K562 (cell line): ENCODE data around the gene SNX27. TPM values are rescaled to one million over a fixed set of nuclear protein-coding genes. Genes with fewer than 3 reads are reported as not detected.
"Not testable (repeated sequence)": the region's sequence is repeated elsewhere in the genome, so short reads cannot be mapped to it uniquely, and the experiment has no call there.

Experiments
- ATAC-seq: fragments of 200-7000 bp; cut with Tn5 transposase; 3 replicates; pipeline ENCODE4 v1.9.1; 2020; ENCODE audit warnings: moderate library complexity
- BruUV-seq: library from RNA; stranded (reverse); fragments of 400-500 nt; replicated peaks from 2 replicates; lab custom pipeline; 2021; lab: Mats Ljungman, UMichigan
- CTCF ChIA-PET: fragments of 300-600 bp; formaldehyde crosslinking; extraction: SDS; loops from one replicate; lab custom pipeline; 2021; ENCODE audit warnings: low intra/inter-chr PET ratio; lab: Yijun Ruan, JAX
- POLR2A ChIA-PET: fragments of 300-600, 350-650 bp; sonication (Branson Sonifier 250); formaldehyde crosslinking; extraction: SDS; loops from one replicate; lab custom pipeline; 2021; ENCODE audit warnings: antibody characterized with exemption, inconsistent platforms; lab: Yijun Ruan, JAX
- DNase-seq, 4 experiments: peaks; one replicate each; pipeline versions ENCODE4 v3.0.0 to v3.0.0-alpha.2; 2011 to 2018; ENCODE audit warnings: low spot score in 3 of 4, mixed read lengths in 3 of 4; ENCODE audit errors: extremely low read depth in 1 of 4
- FAIRE-seq: peaks from 2 replicates; lab custom pipeline; 2011; peaks lifted over from hg19 to GRCh38; lab: Jason Lieb, UNC
- H2AFZ ChIP-seq: 2 replicates; pipeline ENCODE4 v1.6.0; 2011; ENCODE audit warnings: low read depth, low read length, control low read depth, inconsistent platforms
- H3K27ac ChIP-seq: fragments of 200-600 bp; 3 replicates; pipeline ENCODE4 v1.8.0; 2011; ENCODE audit warnings: low read depth, mild to moderate bottlenecking, control low read depth, inconsistent platforms, low read length, moderate library complexity, mixed read lengths; ENCODE audit errors: extremely low read depth
- H3K27me3 ChIP-seq, 2 experiments: fragments of 300-600 bp in 1 of 2; 2 replicates in 1 of 2; 3 replicates in 1 of 2; pipeline versions ENCODE4 v1.6.0 to v1.8.0; 2011; ENCODE audit warnings: inconsistent platforms in 2 of 2, low read length in 2 of 2, mild to moderate bottlenecking in 1 of 2, mixed read lengths in 1 of 2, moderate library complexity in 1 of 2; ENCODE audit not compliant: control insufficient read depth in 2 of 2, insufficient read depth in 2 of 2
- H3K36me3 ChIP-seq: fragments of 300-600 bp; 3 replicates; pipeline ENCODE4 v1.8.0; 2011; ENCODE audit warnings: mild to moderate bottlenecking, low read length, inconsistent platforms; ENCODE audit not compliant: control insufficient read depth, insufficient read depth
- H3K4me1 ChIP-seq, 2 experiments: fragments of 200-600 bp in 1 of 2; replicated peaks in 1 of 2; 2 replicates in 1 of 2; 3 replicates in 1 of 2; pipeline versions ENCODE4 v1.5.1 to v1.8.0; 2011; ENCODE audit warnings: inconsistent platforms in 2 of 2, low read length in 2 of 2, mild to moderate bottlenecking in 1 of 2, mixed read lengths in 1 of 2, moderate library complexity in 1 of 2; ENCODE audit not compliant: control insufficient read depth in 2 of 2, insufficient read depth in 2 of 2
- H3K4me2 ChIP-seq: 2 replicates; pipeline ENCODE4 v1.6.1; 2011; ENCODE audit warnings: low read length, control low read depth, inconsistent platforms, mixed read lengths; ENCODE audit not compliant: insufficient read depth
- H3K4me3 ChIP-seq: fragments of 200-600 bp; sonication (generic), shearing (Covaris generic); 2 replicates; pipeline ENCODE4 v1.5.1; 2016; ENCODE audit warnings: control low read depth, inconsistent platforms
- H3K79me2 ChIP-seq: fragments of 200-600 bp; 3 replicates; pipeline ENCODE4 v1.8.0; 2011; ENCODE audit warnings: low read length, inconsistent platforms; ENCODE audit not compliant: control insufficient read depth, insufficient read depth
- H3K9ac ChIP-seq, 2 experiments: 2 replicates each; pipeline versions ENCODE4 v1.6.0 to v1.6.1; 2011; ENCODE audit warnings: low read depth in 2 of 2, low read length in 2 of 2, control low read depth in 1 of 2, inconsistent platforms in 1 of 2, mild to moderate bottlenecking in 1 of 2, mixed read lengths in 1 of 2; ENCODE audit not compliant: insufficient read depth in 1 of 2
- H3K9me1 ChIP-seq: one replicate; pipeline ENCODE4 v1.6.0; 2011; ENCODE audit warnings: inconsistent platforms, mild to moderate bottlenecking, low read length, moderate library complexity; ENCODE audit not compliant: control insufficient read depth, insufficient read depth
- H3K9me3 ChIP-seq: replicated peaks from 2 replicates; pipeline ENCODE4 v1.5.1; 2011; ENCODE audit warnings: low read depth, low read length, inconsistent platforms; ENCODE audit not compliant: control insufficient read depth, insufficient read depth
- H4K20me1 ChIP-seq: replicated peaks from 2 replicates; pipeline ENCODE4 v1.6.1; 2011; ENCODE audit warnings: low read length, inconsistent platforms, mixed read lengths; ENCODE audit not compliant: control insufficient read depth, insufficient read depth
- GATAD2A ChIP-seq: fragments of 450-650 bp; IDR thresholded peaks from 2 replicates; pipeline ENCODE4 v1.6.1; 2017
- NRF1 ChIP-seq, 2 experiments: fragments of 450-650 bp; IDR thresholded peaks in 1 of 2; conservative IDR thresholded peaks in 1 of 2; 2 replicates each; pipeline ENCODE4 v1.6.1; 2014; ENCODE audit warnings: mild to moderate bottlenecking in 2 of 2
- ZBTB1 ChIP-seq: sonication (generic); formaldehyde crosslinking; IDR thresholded peaks from 2 replicates; pipeline ENCODE4 v1.8.1; 2023; ENCODE audit warnings: missing genetic modification reagents, low read depth, mild to moderate bottlenecking, borderline replicate concordance
- ZC3H11A ChIP-seq: IDR thresholded peaks from 2 replicates; pipeline ENCODE4 v1.6.1; 2012; ENCODE audit warnings: low read depth, low read length, improper control_type of control experiment
- ZNF311 ChIP-seq: fragments of 250-450 bp; sonication (Bioruptor Pico); IDR thresholded peaks from 2 replicates; pipeline ENCODE4 v1.4.0; 2020; ENCODE audit warnings: mild to moderate bottlenecking, moderate library complexity
- WGBS: fragments of 100-300 bp; shearing (Covaris generic); methylation state at CpG from one replicate; pipeline ENCODE4 v1.1.6; 2016; ENCODE audit warnings: low coverage, mixed read lengths; ENCODE audit not compliant: insufficient coverage; ENCODE audit errors: missing lambda C conversion rate; 5-methylcytosine and 5-hydroxymethylcytosine counted together
- in situ Hi-C: fragments of 300-500 bp; cut with MboI; formaldehyde crosslinking; loops from 4 replicates; pipeline ENCODE4 v1.15.0; 2018; ENCODE audit warnings: inconsistent platforms, mixed read lengths
- intact Hi-C: fragments of 100-400 bp; cut with micrococcal nuclease; formaldehyde crosslinking; loops from 2 replicates; pipeline ENCODE4 v1.14.2; 2022
- polyA plus RNA-seq, 8 experiments: library from polyadenylated mRNA; depleted of rRNA in 4 of 8; stranded (reverse) in 5 of 8; unstranded in 3 of 8; fragments of >200 nt; fragmentation: Nextera tagmentation in 2 of 8; fragmentation: Illumina TruSeq in 1 of 8; extraction: Ambion mirVana in 2 of 8; extraction: Trizol in 1 of 8; gene quantifications; 2 replicates each; pipeline versions ENCODE4 v1.2.1 to v1.2.3, GENCODE V29; 2011 to 2014; ENCODE audit warnings: inconsistent platforms in 1 of 8, missing spikeins in 1 of 8
- total RNA-seq, 7 experiments: library from RNA; depleted of rRNA in 6 of 7; stranded (reverse); fragments of >200 nt in 6 of 7; fragmentation: Illumina TruSeq in 2 of 7; extraction: Trizol in 2 of 7; gene quantifications; 2 replicates each; pipeline versions ENCODE4 v1.2.1 to v1.2.3, GENCODE V29; 2011 to 2021; ENCODE audit warnings: low replicate concordance in 1 of 7
- TF ChIP-seq, protein P1 (sequence below): fragments of 450-650 bp; IDR thresholded peaks from 2 replicates; pipeline ENCODE4 v1.7.0; 2016; ENCODE audit warnings: borderline replicate concordance

Gene SNX27
- total and polyA plus RNA-seq, 9 of the 15 experiments (the other 6 are each of a cell fraction or from before 2014, with no cell fraction given): 4.5 to 18.7 (median 10.1) TPM

DNA sequence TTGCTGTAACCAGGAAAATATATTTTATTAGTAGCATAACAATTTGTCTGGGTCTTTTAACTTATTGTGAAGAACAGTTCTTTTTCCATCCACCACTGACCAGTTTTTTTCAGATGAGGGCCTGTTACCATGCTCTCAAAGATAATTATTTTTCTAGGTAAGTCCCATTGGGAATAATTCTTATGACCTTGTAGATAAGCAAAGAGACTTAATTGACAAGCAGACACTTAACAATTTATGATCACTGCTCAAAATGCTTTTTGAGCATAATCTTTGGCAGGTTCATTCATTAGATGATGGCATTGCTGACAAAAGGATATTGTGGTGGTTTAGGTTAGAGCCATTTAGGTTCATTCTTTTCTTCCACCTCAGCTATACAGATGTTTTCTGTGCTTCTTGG, 6.6 kb downstream of the SNX27 start:
- no peaks in the 10 kb centered on the region for H3K9me1 ChIP-seq
- BruUV-seq: no TSS peak
- DNase-seq: no peak
- H3K9ac ChIP-seq: no peak overlapping the region
- 0 out of 2 replicates have a peak, but pooled peaks cover under 1% of the 10 kb centered on the region for H4K20me1 ChIP-seq
- no peaks in the 10 kb centered on the region for H3K9me3 ChIP-seq
- intact Hi-C loops (no loop called here), in situ Hi-C loops (no loop called here)
- H3K27ac ChIP-seq: no peak overlapping the region
- CTCF ChIA-PET: no interaction called here
- peaks cover 2 to 6% of the 10 kb centered on the region in 2 experiments; a peak in 3 of 5 replicates for H3K4me1 ChIP-seq
- no peak for FAIRE-seq
- peaks cover 13% of the 10 kb centered on the region for H3K79me2 ChIP-seq
- POLR2A ChIA-PET: interaction anchor here (0.7 to 1.9 kb wide), 4 partner anchors 10 to 31 kb away, joined by 3 to 5 read pairs (median 3); no protein-coding TSS in a partner anchor
- peaks cover 5% of the 10 kb centered on the region; the same call in 1 of the 3 replicates for H3K36me3 ChIP-seq
- H3K4me3 ChIP-seq: no peak overlapping the region
- TF ChIP-seq ZNF311 (CRISPR knock-in tag) (no peak), NRF1 (conservative IDR thresholded peaks at IDR 0.05 in 1 of 2, IDR thresholded peaks at IDR 0.05 in 1 of 2) (no peak), GATAD2A (no peak), ZC3H11A (no peak), ZBTB1 (CRISPR knock-in tag) (no peak)
- TF ChIP-seq, protein P1, sequence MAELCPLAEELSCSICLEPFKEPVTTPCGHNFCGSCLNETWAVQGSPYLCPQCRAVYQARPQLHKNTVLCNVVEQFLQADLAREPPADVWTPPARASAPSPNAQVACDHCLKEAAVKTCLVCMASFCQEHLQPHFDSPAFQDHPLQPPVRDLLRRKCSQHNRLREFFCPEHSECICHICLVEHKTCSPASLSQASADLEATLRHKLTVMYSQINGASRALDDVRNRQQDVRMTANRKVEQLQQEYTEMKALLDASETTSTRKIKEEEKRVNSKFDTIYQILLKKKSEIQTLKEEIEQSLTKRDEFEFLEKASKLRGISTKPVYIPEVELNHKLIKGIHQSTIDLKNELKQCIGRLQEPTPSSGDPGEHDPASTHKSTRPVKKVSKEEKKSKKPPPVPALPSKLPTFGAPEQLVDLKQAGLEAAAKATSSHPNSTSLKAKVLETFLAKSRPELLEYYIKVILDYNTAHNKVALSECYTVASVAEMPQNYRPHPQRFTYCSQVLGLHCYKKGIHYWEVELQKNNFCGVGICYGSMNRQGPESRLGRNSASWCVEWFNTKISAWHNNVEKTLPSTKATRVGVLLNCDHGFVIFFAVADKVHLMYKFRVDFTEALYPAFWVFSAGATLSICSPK: no peak
- no peak for ATAC-seq
- no peaks in the 10 kb centered on the region for H3K27me3 ChIP-seq
- H2AFZ ChIP-seq: no peak overlapping the region
- no peak overlapping the region for H3K4me2 ChIP-seq

GRCh38 chr1:151618996-151619395, 7.1 kb downstream of the SNX27 start:
- H2AFZ ChIP-seq, ATAC-seq, H3K27me3 ChIP-seq, H3K4me1 ChIP-seq, H3K4me3 ChIP-seq, H4K20me1 ChIP-seq, in situ Hi-C loops, H3K9me1 ChIP-seq, FAIRE-seq, DNase-seq, BruUV-seq, intact Hi-C loops, CTCF ChIA-PET, H3K27ac ChIP-seq, H3K36me3 ChIP-seq, H3K9ac ChIP-seq, H3K4me2 ChIP-seq, H3K9me3 ChIP-seq: not testable (repeated sequence)
- 86% methylated on average over 6 of the region's 6 CpGs for WGBS
- POLR2A ChIA-PET: interaction anchor here (0.7 to 1.9 kb wide), 5 partner anchors 10 to 30 kb away, joined by 3 to 6 read pairs (median 3); no protein-coding TSS in a partner anchor
- peaks cover 10% of the 10 kb centered on the region for H3K79me2 ChIP-seq
